ENCODE data around the gene ATF7IP2.

GRCh38 chr16:10485698-10486382 lies 100.0 kb downstream of the ATF7IP2 start:
- TF ChIP-seq CTCF (IDR thresholded peaks at IDR 0.05; ENCODE audit: extremely low read depth in 1 of 2, insufficient read depth in 1 of 2, low read depth in 1 of 2, low read length in 2 of 2): no peak
- no peak for TF ChIP-seq POLR2A (IDR thresholded peaks at IDR 0.05; ENCODE audit: low read depth, low read length)
- no peak for TF ChIP-seq EZH2 (IDR thresholded peaks at IDR 0.05; ENCODE audit: borderline replicate concordance, low read depth, low read length, severe bottlenecking)
- TF ChIP-seq POLR2AphosphoS5 (IDR thresholded peaks at IDR 0.05; ENCODE audit: insufficient read depth, low read depth, low read length): no peak
- TF ChIP-seq MAX (IDR thresholded peaks at IDR 0.05; ENCODE audit: insufficient read depth, insufficient read length): no peak
